ENCODE data around the gene AGBL1.
A peak's percentile ranks its signal among the peaks of the same experiment; 100 is the strongest.
"Not testable (repeated sequence)": the region's sequence is repeated elsewhere in the genome, so short reads cannot be mapped to it uniquely, and the experiment has no call there.

Gene AGBL1

DNA sequence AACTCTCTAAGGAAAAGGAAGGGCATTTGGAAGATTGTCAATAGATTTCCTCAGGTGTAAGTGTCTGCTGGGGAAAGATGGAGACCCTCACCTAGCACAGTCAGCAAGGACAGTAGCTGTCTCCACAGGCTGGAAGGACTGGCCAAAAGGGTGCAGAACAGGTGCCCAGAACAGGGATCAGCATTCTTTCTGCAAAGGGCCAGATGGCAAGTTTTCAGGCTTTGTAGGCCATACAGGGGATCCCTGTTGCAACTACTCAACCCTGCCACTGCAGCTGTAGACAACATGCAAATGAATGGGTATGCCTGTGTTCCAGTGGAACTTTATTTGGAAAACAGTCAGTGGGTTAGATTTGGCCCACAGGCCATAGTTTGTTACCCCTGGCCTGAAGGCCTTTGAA lies 8.1 kb downstream of the AGBL1 start:
- no peak for DNase-seq

DNA sequence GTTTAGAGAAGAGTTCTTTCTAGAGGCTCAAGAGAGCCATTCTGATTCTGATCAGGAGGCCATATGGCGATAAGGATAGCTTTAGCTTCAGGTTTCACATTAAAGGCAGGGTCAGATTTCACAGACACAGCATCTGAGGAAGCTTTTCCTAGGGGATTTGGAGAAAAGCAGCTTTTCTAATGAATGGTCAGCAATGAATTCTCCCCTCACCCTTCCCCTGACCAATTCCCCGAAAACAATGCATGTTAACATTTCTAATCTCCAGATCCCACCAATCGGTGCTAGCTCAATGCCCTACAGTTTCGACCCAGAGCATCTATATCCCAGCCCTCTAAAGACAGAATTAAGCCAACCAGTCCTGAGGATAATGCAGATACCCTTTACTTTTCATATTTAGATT lies 9.8 kb downstream of the AGBL1 start:
- ATAC-seq = no peak

More for the DNA sequence above, 8.1 kb downstream of the AGBL1 start:
- ATAC-seq = no peak

DNA sequence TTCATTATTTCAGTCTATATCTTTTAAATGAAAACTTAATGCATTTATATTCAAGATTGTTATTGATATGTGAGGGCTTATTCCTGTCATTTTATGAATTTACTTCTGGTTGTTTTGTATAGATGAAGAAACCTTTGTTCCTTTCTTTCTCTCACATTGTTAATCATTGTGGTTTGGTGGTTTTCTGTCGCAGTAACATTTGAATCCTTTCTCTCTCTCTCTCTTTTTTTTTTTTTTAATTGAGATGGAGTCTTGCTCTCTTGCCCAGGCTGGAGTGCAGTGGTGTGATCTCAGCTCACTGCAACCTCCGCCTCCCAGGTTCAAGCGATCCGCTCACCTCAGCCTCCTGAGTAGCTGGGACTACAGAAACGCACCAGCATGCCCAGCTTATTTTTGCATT lies 22.1 kb downstream of the AGBL1 start:
- DNase-seq = no peak
- no peak for ATAC-seq

More for the DNA sequence above, 9.8 kb downstream of the AGBL1 start:
- DNase-seq = no peak

DNA sequence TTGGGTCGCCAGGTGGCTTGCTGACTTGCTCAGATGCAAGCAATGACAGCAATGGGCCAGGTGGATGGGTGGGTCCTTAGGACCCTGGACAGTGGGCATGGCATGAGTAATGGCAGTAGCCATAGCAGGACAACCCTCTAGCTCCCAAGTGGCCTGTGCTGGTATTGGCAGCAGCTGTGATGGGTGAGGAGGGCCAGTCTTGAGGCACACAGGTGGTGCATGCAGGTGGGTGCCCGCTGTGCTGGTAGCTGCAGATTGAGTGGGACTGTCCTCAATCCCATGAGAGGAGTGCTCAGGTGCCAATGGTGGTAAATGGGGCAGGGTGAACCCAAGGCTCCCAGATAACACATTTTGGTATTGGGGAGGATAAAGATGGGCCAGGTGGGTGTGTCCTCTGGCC lies 24.2 kb downstream of the AGBL1 start:
- DNase-seq = no peak
- ATAC-seq = no peak

DNA sequence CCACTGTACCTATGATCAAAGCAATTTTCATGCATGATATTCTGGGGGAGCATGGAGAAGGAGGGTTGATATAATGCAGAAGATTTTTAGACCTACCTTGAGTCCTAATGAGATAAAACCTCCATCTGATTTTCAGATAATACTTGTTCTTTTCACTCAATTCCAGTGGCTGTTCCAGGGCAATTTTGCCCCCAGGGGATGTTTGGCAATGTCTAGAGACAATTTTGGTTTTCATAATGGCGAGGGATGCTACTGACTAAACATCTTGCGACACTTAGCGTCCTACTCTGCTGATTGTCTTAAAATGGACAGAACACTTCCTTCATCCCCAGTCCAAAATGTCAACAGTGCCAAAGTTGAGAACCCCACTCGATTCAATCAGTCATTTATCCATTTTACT lies 26.6 kb downstream of the AGBL1 start:
- no peak for ATAC-seq
- DNase-seq = no peak

DNA sequence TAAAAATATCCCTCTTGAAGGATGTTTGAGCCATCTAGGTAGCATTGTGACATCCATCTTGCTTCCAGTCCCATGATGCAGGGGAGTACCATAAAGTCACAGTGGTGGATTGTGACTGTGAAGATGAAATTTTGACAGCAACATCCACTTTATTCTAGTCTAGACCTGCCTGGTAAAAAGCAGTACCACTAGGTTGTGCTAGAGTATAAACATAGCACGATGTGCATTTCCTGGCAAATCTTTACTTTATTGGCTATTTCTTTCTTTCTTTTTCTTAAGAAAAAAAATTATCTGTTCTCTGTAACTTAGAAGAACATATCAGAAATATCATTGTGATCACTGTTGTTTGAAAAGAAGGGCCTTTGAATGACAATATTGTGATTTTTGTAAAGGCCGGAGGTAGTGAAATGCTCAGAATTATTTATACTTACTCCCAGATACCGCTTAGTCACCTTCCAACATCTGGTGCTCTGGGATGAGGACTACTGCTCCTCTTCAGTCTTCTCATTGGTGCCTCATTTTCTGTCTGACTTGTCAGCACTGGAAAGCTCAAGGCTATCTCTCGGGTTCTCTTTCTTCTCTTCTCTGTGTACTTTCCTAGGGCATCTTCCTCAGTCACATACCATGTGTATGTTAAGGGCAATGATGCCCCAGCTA lies 35.6 kb downstream of the AGBL1 start:
- ATAC-seq (no peak), DNase-seq (no peak)

DNA sequence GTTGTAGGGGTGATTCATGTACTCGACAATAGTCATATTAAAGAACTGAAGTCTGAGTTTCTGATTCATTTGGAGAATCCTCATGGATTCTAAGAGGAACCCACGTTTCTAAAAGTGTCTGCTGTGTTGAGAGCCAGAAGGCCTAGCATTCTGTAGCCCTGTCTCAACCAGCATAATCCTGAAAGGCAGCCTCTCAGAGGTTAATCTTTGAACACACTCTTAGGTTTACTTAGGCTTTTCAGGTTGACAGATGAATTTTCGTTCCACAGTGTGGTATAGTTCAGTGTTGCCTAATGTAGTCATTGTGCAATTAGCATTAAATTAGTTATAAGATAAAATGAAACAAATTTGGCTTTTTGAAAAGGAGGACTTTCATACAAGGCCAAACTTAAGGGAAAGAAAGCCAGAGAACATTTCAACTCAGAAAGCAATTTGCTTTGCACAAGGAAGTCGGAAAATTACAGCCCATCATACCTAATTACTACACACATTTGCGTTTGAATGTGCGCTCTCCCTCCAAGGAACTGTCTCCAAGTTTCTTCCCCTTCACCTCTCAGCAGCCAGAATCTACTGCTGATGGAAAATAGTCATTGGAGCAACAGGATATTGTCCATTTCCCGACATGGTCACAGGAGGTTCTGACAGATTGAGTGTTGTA lies 42.0 kb downstream of the AGBL1 start:
- no peak for ATAC-seq
- no peak for DNase-seq

DNA sequence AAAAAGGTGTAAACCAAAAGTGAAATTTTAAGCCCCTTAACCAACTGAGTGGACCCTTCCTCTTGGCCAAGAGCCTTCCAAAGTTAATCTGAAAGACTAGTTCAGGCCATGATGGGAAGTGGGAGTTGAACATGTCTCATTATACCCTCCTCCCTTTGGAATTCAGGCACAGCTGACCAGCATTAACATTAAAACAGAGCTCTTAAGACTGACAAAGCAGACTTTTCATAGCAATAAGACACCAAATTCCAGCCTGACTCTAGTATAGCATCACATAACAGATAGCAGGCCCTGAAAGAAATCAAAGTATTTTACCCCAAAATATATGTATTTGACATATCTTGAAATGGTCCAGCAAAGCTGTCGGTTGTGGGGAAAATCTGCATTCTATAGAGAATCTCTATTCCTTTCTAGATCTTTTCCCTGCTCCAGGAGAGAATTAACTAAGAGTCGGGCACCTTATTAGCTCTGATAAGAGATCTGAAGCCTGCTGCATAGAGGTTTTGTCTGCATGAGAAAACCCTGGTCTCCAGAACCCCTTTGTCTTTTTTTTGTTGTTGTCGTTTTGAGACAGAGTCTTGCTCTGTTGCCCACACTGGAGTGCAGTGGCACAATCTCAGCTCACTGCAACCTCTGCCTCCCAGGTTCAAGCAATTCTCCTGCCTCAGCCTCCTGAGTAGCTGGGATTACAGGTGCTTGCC lies 43.2 kb downstream of the AGBL1 start:
- DNase-seq, ATAC-seq: not testable (repeated sequence)

DNA sequence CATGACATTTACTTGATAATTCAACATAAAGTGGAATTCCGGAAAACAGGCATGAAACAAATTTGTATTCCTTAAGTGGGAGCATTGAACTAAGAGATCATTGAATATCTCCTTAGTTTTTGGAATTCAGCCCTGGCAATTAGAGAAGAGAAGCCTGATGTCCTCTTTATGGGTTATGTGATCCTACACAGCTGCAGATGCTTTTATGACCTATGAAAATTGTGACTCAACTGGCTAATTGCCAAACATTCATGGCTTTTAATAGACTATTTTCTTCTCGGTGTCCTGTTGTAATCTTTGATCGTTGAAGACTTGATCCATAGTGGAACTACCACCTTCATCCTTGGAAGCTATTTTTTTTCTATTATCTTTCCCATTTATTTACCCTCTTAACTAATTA lies 46.1 kb downstream of the AGBL1 start:
- ATAC-seq (no peak), DNase-seq (no peak)

DNA sequence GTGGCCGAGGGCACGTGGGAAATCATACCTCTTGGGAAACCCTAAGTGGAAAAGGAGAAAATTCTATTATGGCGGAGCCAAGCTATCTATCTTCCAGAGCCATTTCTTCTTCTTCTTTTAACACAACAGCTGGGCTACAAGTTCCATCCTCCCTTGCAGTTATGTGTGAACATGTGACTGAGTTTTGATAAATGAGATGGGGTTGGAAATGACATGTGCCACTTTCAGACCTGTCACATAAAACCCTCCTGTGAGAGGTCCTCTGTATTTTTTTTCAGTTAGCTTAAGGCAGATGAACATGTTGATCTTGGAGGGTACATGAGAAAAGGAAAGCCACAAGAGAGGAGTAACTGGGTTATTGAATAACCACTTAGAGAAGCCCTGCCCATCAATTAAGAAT lies 47.9 kb downstream of the AGBL1 start:
- DNase-seq (no peak), ATAC-seq (no peak)

DNA sequence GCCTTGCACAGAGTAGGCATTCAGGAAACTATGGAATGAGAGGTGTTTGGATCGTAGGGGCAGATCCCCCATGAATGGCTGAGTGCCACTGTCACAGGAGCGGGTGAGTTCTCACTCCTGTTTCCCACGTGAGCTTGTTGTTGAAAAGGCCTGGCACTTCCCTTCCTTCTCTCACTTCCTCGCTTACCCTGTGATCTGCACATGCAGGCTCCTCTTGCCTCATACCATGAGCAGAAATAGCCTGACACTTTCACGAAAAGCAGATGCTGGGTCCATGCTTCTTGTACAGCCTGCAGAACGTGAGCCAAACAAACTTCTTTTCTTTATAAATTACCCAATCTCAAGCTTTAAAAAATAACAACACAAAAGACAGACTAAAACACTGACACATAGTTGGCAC lies 55.4 kb downstream of the AGBL1 start:
- ATAC-seq (no peak), DNase-seq (no peak)

DNA sequence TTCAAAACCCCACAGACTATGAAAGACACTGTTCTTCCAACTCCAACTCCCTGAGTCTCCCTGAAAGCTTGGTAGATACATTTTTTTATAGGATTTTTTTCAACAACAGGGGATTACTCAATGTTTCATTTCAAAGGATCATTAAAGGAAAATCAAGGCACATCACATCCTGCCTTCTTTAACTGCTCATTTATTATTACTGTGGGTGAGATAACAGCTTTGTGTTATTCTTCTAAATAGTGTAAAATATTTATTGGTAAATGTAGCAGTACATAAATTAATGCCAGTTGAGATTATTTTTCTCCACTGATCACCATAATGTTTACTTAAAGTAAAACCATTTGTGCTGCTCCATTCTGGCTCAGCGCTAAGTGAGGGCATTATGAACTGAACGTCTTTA lies 57.2 kb downstream of the AGBL1 start:
- no peak for ATAC-seq
- no peak for DNase-seq

DNA sequence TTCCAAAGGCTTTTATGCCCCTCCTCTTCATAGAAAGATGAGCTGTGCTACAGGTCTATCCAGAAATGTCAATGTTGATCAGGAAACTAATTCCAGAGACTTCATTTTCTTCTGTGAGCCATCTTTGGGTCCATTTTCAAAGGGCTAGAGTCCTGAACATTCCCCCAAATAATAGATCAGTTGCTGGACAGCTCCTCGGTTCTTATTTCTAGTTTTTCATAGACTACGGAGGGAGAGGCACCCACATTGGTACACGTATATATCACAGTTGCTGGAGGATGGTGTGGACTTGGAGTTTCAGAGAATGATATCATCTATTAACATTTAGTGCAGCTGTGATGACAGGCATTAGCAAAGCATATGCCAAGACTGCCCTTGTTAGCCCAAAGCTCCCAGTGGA lies 59.1 kb downstream of the AGBL1 start:
- DNase-seq = no peak
- ATAC-seq = no peak

DNA sequence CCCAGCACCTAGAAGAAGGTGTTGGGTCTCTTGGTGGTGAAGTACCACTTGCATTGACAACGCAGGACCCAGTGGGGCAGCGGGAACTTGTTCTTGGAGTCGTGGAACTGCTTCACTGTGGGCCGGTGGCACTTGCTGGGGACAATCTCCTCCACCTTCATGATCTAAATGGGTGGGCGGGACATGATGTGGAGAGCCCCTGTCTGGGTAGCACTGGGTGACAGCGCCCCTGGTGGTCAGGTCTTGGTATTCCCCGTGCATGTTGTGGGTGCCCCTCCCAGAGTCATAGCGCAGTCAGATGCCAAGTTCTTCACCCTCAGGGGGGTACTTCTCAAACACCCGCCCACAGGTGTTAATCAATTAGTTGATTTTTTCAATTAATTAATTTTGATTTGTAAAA lies 60.2 kb downstream of the AGBL1 start:
- DNase-seq (peak; percentile 36), ATAC-seq (no peak)

DNA sequence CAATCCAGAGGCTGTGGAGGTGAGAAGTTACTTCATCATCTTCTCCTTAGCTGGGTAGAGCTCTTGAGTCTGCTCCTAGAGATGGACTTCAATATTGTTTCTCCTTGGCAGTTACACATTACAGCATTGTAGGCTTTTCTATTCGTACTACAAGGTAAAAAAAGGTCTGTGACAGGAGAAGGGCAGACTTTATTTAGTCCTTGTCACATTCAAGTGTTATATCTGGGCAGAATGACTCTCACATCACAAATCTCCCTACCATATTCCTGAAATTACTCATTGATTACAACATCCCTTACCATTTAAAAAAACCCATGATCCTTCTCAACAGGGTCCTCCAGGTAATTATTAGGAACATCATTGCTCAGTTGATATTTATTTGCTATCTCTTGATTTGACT lies 75.0 kb downstream of the AGBL1 start:
- DNase-seq (no peak), ATAC-seq (no peak)

DNA sequence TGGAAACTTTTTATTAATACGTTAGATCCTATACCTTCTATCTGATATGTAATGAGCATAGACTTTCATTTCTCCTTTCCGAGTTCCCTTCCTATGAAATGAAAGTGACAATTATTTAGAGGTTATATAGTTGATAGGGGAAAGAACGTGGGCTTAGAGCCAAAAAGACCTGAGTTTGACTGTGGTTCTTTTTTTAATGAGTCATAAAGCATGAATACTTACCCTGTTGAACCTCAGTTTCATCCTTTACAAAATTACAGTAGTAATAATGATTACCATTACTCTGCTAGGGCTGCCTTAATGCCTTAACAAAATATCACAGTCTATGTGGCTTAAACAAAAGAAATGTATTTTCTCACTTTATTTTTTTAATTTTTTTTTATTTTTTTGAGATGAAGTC lies 75.9 kb downstream of the AGBL1 start:
- ATAC-seq (no peak), DNase-seq (no peak)

DNA sequence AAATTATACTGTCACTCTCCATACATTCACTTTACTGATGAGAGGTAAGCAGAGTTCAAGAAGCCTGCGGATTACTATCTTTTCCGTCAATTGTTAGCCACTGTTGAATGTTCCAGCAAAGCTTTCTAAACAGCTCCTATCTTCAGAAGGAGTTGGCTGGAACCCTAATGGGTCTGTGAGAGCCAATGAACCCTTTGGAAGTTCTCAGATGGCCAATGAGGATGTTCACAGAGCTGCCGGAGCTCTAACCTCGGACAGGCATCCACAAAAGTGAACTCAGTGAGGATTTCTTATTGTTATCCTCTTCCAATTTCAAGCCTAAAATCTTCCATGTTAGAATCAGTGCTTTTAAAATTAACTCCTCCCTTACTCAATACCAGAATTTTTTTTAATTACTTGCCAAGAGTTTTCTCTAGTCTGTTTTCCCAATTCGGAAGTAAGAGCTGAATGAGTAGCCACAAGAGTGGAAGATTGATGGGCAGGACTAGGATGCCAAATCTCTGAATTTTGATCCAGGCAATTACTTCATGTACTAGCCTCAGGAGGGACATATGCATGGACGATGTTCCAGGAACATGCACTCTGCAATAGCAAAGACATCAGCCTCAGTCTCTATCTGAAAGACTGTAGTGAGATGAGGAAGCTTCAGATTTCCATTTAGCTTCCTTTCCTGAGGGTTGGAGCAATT lies 78.1 kb downstream of the AGBL1 start:
- no peak for DNase-seq

DNA sequence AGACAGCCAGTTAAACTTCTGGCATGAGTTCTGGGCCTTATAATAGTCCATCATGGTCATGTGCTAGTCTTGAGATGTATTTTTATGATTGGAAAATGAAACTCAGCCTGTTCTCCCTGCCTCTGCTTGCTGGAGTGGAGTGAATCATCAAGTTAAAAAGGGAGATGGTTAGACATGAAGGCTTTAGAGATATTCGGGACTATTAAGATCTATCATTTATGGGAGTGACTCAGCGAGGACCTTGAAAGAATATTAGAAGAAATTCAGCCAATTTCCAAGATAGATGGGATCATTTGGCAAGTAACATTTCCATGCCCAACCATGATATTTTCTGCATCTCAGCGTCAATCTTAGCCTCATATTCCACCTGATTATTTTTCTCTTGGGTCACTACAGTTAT lies 79.8 kb downstream of the AGBL1 start:
- DNase-seq (no peak), ATAC-seq (no peak)

More for the DNA sequence above, 78.1 kb downstream of the AGBL1 start:
- ATAC-seq = no peak

DNA sequence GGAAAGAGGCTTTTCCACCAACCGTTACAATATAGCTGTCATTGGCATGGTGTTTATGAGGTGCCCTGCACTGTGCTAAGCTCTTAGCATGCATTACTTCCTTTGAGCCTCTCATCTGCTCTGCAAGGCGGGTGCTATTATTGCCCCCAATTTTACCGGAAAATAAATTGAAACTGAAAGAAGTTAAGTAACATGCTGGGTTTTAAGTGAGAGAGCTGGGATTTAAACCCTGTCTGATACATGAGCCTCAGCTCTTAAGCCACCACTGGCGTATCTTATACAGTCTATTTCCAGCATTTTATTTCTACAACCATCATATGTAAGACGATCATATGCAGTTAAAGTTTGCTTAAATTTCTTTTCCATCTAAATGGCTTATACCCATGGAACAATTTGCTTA lies 81.6 kb downstream of the AGBL1 start:
- no peak for DNase-seq
- ATAC-seq = no peak

DNA sequence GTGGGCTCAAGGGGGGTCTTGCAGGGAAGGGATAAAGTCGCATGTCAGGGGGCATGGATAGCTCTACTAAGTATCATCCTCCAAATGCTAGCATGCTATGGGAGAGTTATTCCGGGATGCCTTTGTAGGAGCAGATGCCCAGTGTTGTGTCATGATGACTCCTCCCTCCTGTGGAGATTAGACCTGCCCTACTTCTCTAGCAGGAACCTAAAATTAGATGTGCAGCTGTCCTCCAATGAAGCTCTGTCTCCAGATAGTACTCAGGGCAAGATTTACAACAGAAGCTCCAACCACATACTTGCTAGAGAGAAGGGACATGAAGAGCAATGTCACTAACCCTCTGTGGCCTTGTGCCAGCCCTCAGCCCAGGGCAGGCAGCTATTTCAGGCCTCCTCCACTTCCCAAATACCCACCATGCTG lies 82.5 kb downstream of the AGBL1 start:
- ATAC-seq = no peak
- DNase-seq = no peak

DNA sequence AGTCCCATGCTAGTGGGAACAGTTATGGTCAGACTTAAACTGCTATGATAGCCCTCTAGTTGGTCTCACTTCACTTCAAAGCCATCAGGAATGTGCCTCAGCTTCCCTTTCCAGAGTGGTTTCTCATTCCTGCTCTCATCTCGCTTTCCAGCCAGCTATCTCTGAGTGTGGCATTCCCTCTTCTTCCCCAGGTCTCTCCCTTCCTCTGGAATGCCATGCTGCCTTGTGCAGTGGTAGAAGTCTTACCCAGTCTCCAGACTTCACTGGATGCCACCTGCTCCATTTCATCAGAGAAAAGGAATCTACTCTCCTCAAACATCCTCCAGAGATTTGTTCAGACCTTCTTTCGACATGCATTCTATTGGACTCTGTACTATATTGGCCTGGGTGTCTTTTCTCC lies 83.0 kb downstream of the AGBL1 start:
- no peak for DNase-seq
- no peak for ATAC-seq

DNA sequence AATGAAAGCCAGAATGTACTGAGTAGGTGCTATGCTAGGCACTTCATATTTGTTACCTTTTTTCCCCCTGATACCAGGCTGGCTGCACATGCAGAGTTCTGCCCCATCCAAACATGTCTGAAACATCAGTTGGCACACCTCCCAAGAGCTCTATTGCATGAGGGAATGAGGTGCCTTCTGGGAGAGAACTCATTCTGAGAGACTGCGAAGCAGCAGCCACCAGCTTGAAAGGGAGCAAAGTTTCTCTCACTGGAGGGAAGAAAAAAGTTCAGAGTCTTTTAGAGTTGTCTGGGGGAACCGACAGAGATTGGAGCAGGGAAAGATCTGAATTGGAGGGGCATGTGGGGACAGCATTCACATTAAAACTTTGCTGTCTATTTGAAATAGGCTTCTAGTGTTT lies 84.1 kb downstream of the AGBL1 start:
- no peak for DNase-seq
- no peak for ATAC-seq
